ENCODE data around the gene ECE1. TPM values are rescaled to one million over a fixed set of nuclear protein-coding genes. Genes with fewer than 3 reads are reported as not detected.
A peak's percentile ranks its signal among the peaks of the same experiment; 100 is the strongest.

ECE1 gene
- total and polyA plus RNA-seq, 3 donors from 2014 or later, result 66.1 to 101 (median 96.4) TPM

DNA sequence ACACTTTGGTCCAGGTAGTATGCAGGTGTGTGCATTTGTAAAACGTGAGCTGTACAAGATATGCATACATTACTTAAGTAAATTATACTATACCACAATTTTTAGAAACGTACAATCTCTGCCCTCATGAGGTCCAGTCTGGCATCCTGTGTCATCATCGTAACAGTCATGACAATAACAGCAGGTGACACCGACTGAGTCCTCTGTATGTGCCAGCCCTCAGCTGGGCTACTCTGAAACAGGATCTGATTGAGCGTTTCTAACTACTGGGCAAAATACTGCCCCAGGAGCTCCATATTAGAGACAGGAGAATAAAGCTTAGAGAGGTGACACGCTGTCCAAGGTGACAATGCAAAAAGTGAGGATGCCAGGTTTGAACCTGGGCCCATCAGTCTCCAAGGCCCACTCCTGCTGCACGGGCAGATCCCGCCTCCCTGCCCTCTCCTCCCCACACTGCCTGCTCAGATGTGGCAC is 47.2 kb upstream of the ECE1 start:
- Histone ChIP-seq H3K36me3 (ENCODE audit: low read depth, missing control alignments) (no peaks in the 10 kb centered on the region), H3K4me3 (no peak overlapping the region), H3K9me3 (no peaks in the 10 kb centered on the region), H3K27ac (peak overlapping the region; percentile 5 to 91), H3K4me1 (peaks cover 92% of the 10 kb centered on the region), H3K27me3 (no peaks in the 10 kb centered on the region)
- intact Hi-C loops (cut with DNase I; ENCODE audit: low total_unique reads), result no loop called here
- no peak for DNase-seq
- 60 to 86% methylated on average over 6 to 8 of the region's 8 CpGs for WGBS, 2 donors
- no peak for TF ChIP-seq POLR2A (IDR thresholded peaks at IDR 0.05)
- TF ChIP-seq, protein P1, sequence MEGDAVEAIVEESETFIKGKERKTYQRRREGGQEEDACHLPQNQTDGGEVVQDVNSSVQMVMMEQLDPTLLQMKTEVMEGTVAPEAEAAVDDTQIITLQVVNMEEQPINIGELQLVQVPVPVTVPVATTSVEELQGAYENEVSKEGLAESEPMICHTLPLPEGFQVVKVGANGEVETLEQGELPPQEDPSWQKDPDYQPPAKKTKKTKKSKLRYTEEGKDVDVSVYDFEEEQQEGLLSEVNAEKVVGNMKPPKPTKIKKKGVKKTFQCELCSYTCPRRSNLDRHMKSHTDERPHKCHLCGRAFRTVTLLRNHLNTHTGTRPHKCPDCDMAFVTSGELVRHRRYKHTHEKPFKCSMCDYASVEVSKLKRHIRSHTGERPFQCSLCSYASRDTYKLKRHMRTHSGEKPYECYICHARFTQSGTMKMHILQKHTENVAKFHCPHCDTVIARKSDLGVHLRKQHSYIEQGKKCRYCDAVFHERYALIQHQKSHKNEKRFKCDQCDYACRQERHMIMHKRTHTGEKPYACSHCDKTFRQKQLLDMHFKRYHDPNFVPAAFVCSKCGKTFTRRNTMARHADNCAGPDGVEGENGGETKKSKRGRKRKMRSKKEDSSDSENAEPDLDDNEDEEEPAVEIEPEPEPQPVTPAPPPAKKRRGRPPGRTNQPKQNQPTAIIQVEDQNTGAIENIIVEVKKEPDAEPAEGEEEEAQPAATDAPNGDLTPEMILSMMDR (IDR thresholded peaks at IDR 0.05), result no peak

DNA sequence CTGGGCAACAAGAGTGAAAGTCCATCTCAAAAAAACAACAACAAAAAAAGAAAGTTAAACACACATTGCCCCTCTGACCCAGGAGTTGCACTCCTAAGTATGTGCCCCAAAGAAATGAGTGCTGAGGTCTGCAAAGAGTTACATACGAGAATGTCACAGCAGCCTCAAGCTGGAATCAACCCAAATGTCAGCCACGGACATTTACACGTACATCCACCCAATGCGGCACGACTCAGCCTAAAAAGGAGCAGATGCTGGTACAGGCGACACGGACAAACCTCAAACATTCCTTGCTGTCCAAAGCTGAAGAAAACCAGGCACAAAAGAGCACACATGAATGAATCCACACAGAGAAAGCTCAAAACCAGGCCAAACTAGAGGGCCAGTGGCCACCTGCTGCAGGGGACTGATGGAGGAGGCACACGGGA is 46.8 kb upstream of the ECE1 start:
- no peak for TF ChIP-seq POLR2A (IDR thresholded peaks at IDR 0.05)
- TF ChIP-seq, protein P1 (IDR thresholded peaks at IDR 0.05), result no peak
- DNase-seq, result no peak
- H3K9me3 ChIP-seq, result no peaks in the 10 kb centered on the region
- WGBS, 2 donors, result 35 to 52% methylated on average over 8 of the region's 8 CpGs
- peak overlapping the region; percentile 5 to 91 for H3K27ac ChIP-seq
- intact Hi-C loops (cut with DNase I; ENCODE audit: low total_unique reads), result no loop called here
- peaks cover 92% of the 10 kb centered on the region for H3K4me1 ChIP-seq
- no peak overlapping the region for H3K4me3 ChIP-seq
- no peaks in the 10 kb centered on the region for H3K36me3 ChIP-seq (ENCODE audit: low read depth, missing control alignments)
- no peaks in the 10 kb centered on the region for H3K27me3 ChIP-seq

DNA sequence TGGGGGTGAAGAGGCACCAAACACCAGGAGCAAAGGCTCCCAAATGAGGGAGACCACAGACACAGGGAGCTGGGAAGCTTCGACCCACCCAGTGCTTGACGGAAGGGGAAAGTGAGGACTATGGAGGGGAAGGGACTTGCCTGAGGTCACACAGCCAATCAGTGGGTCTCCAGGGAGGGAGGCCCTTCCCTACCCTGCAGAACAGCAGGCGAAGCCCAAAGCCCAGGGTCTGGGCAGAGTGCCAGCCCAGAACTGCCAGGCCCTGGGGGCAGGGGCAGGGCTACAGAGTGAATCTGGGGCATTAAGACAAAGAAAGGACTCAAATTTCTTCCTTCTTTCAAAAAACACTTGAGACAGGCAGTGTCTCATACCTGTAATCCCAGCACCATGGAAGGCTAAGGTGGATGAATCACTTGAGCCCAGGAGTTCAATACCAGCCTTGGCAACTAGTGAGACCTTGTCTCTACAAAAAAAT is 45.5 kb upstream of the ECE1 start:
- Histone ChIP-seq H3K9me3 (no peaks in the 10 kb centered on the region), H3K36me3 (ENCODE audit: low read depth, missing control alignments) (no peaks in the 10 kb centered on the region), H3K4me1 (peaks cover 86% of the 10 kb centered on the region), H3K4me3 (no peak overlapping the region), H3K27me3 (no peaks in the 10 kb centered on the region), H3K27ac (peak overlapping the region; percentile 39 to 84)
- WGBS, 2 donors, result 27 to 62% methylated on average over 3 of the region's 3 CpGs
- DNase-seq, result no peak
- TF ChIP-seq, protein P1 (IDR thresholded peaks at IDR 0.05), result no peak
- TF ChIP-seq POLR2A (IDR thresholded peaks at IDR 0.05), result no peak
- intact Hi-C loops (cut with DNase I; ENCODE audit: low total_unique reads), result no loop called here

DNA sequence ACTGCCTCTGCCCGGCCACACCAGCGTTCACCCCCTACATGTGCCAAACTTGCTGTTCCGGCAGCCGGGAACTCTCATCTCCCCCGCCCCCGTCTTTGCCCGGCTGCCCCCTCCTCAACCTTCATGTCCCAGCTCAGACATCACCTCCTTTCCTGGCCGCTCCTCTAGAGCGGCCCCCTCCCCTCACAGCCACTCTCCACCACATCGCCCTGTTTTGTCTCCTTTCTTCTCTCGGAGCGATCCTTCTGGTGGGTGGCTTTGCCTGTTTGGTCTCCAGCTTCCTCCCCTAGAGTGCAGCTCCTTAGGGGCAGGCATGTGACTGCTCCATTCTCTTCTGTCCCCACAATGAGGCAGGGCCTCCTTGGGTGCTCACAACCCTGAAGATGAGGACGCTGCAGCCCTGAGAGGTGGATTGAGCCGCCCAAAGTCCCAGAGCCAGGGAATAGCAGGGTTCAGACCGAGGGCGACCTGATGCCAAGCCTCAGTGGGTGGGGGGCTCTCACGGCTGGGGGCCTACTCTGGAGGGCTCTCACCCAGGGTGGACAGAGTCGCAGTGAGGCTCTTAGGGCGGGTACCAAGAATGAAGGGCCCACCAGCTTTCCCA is 44.9 kb upstream of the ECE1 start:
- peaks cover 80% of the 10 kb centered on the region for H3K4me1 ChIP-seq
- H3K27ac ChIP-seq, result peak overlapping the region; percentile 39 to 84
- intact Hi-C loops (cut with DNase I; ENCODE audit: low total_unique reads), result no loop called here
- H3K4me3 ChIP-seq, result no peak overlapping the region
- no peaks in the 10 kb centered on the region for H3K27me3 ChIP-seq
- no peaks in the 10 kb centered on the region for H3K9me3 ChIP-seq
- 43 to 45% methylated on average over 17 to 19 of the region's 19 CpGs for WGBS, 2 donors
- no peaks in the 10 kb centered on the region for H3K36me3 ChIP-seq (ENCODE audit: low read depth, missing control alignments)
- DNase-seq, result no peak
- TF ChIP-seq, protein P1 (IDR thresholded peaks at IDR 0.05), result no peak
